Uterus (tissue), 4 donors: Measurements from ENCODE around the gene CNST. TPM values are rescaled to one million over a fixed set of nuclear protein-coding genes. Genes with fewer than 3 reads are reported as not detected.

Experiments used
- DNase-seq, 2 donors: peaks; one replicate each; pipeline ENCODE4 v3.0.0-alpha.2; 2019 to 2020
- H3K27ac ChIP-seq, 2 donors: fragments of 200-600 bp; sonication (generic); 1 replicate in 1 of 2; 2 replicates in 1 of 2; pipeline ENCODE4 v1.5.1; 2016 to 2018
- H3K27me3 ChIP-seq, 2 donors: fragments of 200-600 bp; sonication (generic); one replicate each; pipeline ENCODE4 v1.5.1; 2018 to 2019; ENCODE audit warnings: control low read depth in 1 of 2
- H3K36me3 ChIP-seq, 2 donors: fragments of 200-600 bp; sonication (generic); one replicate each; pipeline ENCODE4 v1.5.1; 2019; ENCODE audit warnings: control low read depth in 1 of 2
- H3K4me1 ChIP-seq, 2 donors: fragments of 200-600 bp; sonication (generic); one replicate each; pipeline ENCODE4 v1.5.1; 2018 to 2019; ENCODE audit warnings: control low read depth in 1 of 2
- H3K4me3 ChIP-seq, 2 donors: fragments of 200-600 bp; sonication (generic); 1 replicate in 1 of 2; 2 replicates in 1 of 2; pipeline ENCODE4 v1.5.1; 2018 to 2019; ENCODE audit warnings: mild to moderate bottlenecking in 1 of 2
- H3K9me3 ChIP-seq, 2 donors: fragments of 200-600 bp; sonication (generic); one replicate each; pipeline ENCODE4 v1.5.1; 2019; ENCODE audit warnings: control low read depth in 1 of 2
- CTCF ChIP-seq, 4 experiments: fragments of 200-600 bp in 2 of 4; fragments of 450-650 bp in 2 of 4; sonication (generic) in 2 of 4; IDR thresholded peaks; one replicate each; pipeline ENCODE4 v1.5.1; 2016 to 2019; ENCODE audit warnings: antibody characterized with exemption in 4 of 4, mild to moderate bottlenecking in 2 of 4, moderate library complexity in 1 of 4
- POLR2A ChIP-seq, 2 donors: fragments of 450-650 bp; IDR thresholded peaks; one replicate each; pipeline ENCODE4 v1.6.1; 2016; ENCODE audit warnings: antibody characterized with exemption in 2 of 2, mild to moderate bottlenecking in 1 of 2, moderate library complexity in 1 of 2
- intact Hi-C: fragments of 100-400 bp; cut with DNase I; formaldehyde crosslinking; loops from one replicate; pipeline ENCODE4 v1.15.1; 2023; ENCODE audit warnings: low total_unique reads
- total RNA-seq, 4 donors: library from RNA; depleted of rRNA in 3 of 4; stranded (reverse); fragments of >200 nt in 3 of 4; gene quantifications; one replicate each; pipeline versions ENCODE4 v1.1.0 to v1.2.4, GENCODE V29; 2014 to 2023
- donor health status: DM: yes; HTN: yes; CAD: no.

Gene CNST
- total RNA-seq, 4 donors from 2014 or later, result 19.7 to 31.0 (median 29.2) TPM

DNA sequence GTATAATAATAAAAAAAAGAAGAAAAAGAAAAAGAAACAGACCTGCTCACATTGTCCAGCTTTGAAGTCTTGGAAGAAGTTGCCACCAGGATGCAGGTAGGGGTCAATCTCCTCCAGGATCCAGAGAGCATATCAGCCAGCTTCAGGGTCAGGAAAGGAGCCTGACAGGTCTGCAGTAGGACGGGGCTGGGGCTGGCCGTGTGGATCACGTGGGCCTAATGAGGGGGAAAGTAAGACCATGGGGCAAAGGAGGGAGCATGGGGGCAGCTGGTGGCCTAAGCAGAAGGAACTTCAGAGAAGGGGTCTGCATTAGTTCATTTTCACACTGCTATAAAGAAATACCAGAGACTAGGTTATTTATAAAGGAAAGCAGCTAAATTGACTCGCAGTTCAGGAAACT lies 39.9 kb upstream of the CNST start:
- DNase-seq, result no peak
- no peaks in the 10 kb centered on the region for H3K27me3 ChIP-seq
- no peak overlapping the region for H3K27ac ChIP-seq
- TF ChIP-seq POLR2A (IDR thresholded peaks at IDR 0.05), result no peak
- TF ChIP-seq CTCF (IDR thresholded peaks at IDR 0.05), result no peak
- no peaks in the 10 kb centered on the region for H3K4me1 ChIP-seq
- intact Hi-C loops, result no loop called here
- H3K4me3 ChIP-seq, result no peak overlapping the region
- no peaks in the 10 kb centered on the region for H3K36me3 ChIP-seq
- H3K9me3 ChIP-seq, result no peaks in the 10 kb centered on the region

GRCh38 chr1:246526915-246527314 lies 39.3 kb upstream of the CNST start:
- no peak for TF ChIP-seq POLR2A (IDR thresholded peaks at IDR 0.05)
- no peak for TF ChIP-seq CTCF (IDR thresholded peaks at IDR 0.05)
- H3K27ac ChIP-seq, result no peak overlapping the region
- H3K27me3 ChIP-seq, result no peaks in the 10 kb centered on the region
- H3K4me1 ChIP-seq, result no peaks in the 10 kb centered on the region
- intact Hi-C loops, result no loop called here
- no peaks in the 10 kb centered on the region for H3K9me3 ChIP-seq
- H3K4me3 ChIP-seq, result no peak overlapping the region
- no peaks in the 10 kb centered on the region for H3K36me3 ChIP-seq
- no peak for DNase-seq

GRCh38 chr1:246527402-246528088 lies 38.7 kb upstream of the CNST start:
- H3K27me3 ChIP-seq, result no peaks in the 10 kb centered on the region
- TF ChIP-seq CTCF (IDR thresholded peaks at IDR 0.05) (no peak), POLR2A (IDR thresholded peaks at IDR 0.05) (no peak)
- no peaks in the 10 kb centered on the region for H3K9me3 ChIP-seq
- intact Hi-C loops, result no loop called here
- H3K4me1 ChIP-seq, result no peaks in the 10 kb centered on the region
- no peak overlapping the region for H3K4me3 ChIP-seq
- no peak for DNase-seq
- no peak overlapping the region for H3K27ac ChIP-seq
- H3K36me3 ChIP-seq, result no peaks in the 10 kb centered on the region

DNA sequence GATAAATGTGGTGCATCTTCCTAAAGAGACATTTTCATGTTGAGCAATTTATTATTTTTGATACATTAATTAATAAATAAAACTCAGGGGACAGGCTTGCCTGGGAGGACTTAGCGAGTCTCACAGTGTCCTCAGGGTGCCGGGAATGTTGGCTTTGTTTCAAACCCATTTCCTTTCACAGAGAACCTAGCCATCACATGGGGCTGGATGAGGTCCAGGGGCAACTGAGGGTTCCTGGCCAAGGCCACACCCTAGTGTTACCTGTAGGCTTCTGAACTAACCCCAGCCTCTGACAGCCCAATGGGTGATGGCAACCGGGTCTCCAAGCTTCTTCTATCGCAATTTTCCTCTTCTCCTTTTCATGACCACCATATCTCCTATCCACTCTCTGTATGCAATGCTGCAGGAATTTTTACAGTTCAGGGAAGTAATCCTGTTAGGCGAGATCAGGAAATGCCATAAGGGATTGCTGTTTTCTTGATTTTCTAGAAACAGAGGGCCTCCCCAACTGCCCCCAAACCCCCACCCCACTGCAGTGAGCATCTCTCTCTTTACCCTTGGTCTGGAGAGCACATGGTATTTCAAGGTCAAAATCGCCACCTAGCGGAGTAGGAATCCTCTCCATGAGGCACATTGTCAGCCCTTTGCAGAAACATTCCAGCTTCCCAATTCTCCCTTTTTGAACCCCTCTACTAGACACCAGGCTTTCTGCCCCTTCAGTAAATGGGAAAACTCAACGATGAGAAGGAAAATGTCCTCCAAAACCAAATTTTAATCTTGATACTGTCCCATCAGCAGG lies 37.1 kb upstream of the CNST start:
- Histone ChIP-seq H3K4me1 (no peaks in the 10 kb centered on the region), H3K27me3 (no peaks in the 10 kb centered on the region), H3K27ac (no peak overlapping the region), H3K36me3 (no peaks in the 10 kb centered on the region), H3K9me3 (no peaks in the 10 kb centered on the region), H3K4me3 (no peak overlapping the region)
- no peak for TF ChIP-seq CTCF (IDR thresholded peaks at IDR 0.05)
- no peak for TF ChIP-seq POLR2A (IDR thresholded peaks at IDR 0.05)
- no peak for DNase-seq
- intact Hi-C loops, result no loop called here

DNA sequence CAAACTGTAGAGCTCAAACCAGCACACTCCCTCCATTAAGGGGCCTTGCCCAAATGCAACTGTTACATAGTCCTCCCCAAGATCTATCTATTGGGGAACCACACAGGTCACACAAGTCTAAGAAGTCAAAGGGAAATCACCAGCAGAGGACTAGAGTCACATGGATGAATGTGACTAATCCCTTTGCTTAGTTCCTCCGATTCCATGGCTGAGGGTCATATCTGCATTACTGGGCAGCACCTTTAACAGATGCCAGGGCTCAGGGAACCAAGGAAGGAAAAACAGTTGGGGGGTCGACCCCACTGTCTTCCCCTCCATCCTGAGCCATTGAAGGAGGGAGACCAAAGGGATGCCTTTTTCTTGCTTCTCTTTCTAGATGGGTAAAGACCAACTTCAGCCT lies 35.8 kb upstream of the CNST start:
- Histone ChIP-seq H3K4me1 (no peaks in the 10 kb centered on the region), H3K36me3 (no peaks in the 10 kb centered on the region), H3K4me3 (no peak overlapping the region), H3K27me3 (no peaks in the 10 kb centered on the region), H3K27ac (no peak overlapping the region), H3K9me3 (no peaks in the 10 kb centered on the region)
- TF ChIP-seq POLR2A (IDR thresholded peaks at IDR 0.05), result no peak
- no peak for TF ChIP-seq CTCF (IDR thresholded peaks at IDR 0.05)
- intact Hi-C loops, result no loop called here
- DNase-seq, result no peak
